A549 treated with RU486 at 1 μM for 4 hours (cell line): ENCODE results near the gene CNEP1R1. TPM values are rescaled to one million over a fixed set of nuclear protein-coding genes. Genes with fewer than 3 reads are reported as not detected.

Source experiments
- total RNA-seq: library from RNA; stranded (reverse); fragments of 200-300 nt; extraction: Qiagen RNA extraction; gene quantifications from 5 replicates; pipeline ENCODE4 v1.2.3, GENCODE V29; 2022; ENCODE audit warnings: low read depth

The CNEP1R1 gene
- 7.7 to 20.2 TPM (median 18.5 TPM) in 5 replicates for total RNA-seq

GRCh38 chr16:50024684-50025536 lies at the start of gene CNEP1R1:
TSS of gene CNEP1R1 (plus strand) at chr16:50025225. CDS start at chr16:50025316, 91 bp downstream.

DNA sequence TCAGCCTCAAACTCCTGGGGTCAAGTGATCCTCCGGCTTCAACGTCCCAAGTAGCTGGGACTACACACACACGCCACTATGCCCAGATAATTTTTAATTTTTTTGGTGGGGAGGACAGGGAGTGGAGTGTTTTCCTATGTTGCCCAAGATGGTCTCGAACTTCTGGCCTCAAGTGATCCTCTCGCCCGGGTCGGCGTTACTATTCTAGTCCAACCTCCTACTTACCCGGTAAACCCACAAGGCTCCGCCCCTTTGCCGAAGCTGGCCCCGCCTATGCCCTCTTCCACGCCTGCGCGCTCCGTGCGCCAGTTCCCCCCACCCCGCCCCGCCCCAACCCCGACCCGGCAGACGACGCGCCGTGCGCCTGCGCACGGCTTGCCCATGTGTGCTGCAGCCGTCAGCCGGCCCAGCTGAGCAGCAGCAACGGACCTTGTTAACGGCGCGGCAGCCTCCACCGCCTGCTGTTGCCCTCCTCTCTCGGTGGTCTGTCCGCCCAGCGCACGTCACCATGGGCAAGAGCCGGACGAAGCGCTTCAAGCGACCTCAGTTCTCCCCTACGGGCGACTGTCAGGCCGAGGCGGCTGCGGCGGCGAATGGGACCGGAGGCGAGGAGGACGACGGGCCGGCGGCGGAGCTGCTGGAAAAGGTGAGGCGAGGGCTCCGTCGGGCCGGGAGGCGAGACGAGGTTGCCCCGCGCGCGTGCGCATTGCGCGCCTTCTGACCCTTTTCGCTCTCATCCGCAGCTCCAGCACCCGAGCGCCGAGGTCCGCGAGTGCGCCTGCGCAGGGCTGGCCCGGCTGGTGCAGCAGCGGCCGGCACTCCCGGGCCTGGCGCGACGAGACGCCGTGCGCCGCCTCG lies 40.8 kb downstream of the CNEP1R1 start, which contains the start of gene HEATR3:
Gene HEATR3, plus strand, starts transcription at position 347 of the 858 bp plus-strand sequence. Its CDS starts 162 bp downstream, at position 509.

Other genes starting within 250 kb of the CNEP1R1 start
- gene ZNF423, start 169.1 kb upstream of the CNEP1R1 start, total RNA-seq = 0.07 to 0.25 TPM (median 0.12 TPM) in 5 replicates
- 12.8 to 16.3 TPM (median 14.7 TPM) in 5 replicates for gene HEATR3, start 40.7 kb downstream of the CNEP1R1 start, total RNA-seq
- gene TENT4B, start 128.1 kb downstream of the CNEP1R1 start, total RNA-seq = 8.4 to 12.6 TPM (median 12.0 TPM) in 5 replicates
- gene ADCY7, start 241.3 kb downstream of the CNEP1R1 start, total RNA-seq = 7.6 to 17.2 TPM (median 13.3 TPM) in 5 replicates